Muscle of arm (tissue), 14 donors: ENCODE results near the gene BANF1. TPM values are rescaled to one million over a fixed set of nuclear protein-coding genes. Genes with fewer than 3 reads are reported as not detected.

Experiments used
- DNase-seq: peaks from one replicate; pipeline ENCODE4 v3.0.0-alpha.2; 2013
- long read RNA-seq, 11 donors: transcript quantifications; one replicate each; lab custom pipeline, GENCODE V29; 2026
- polyA plus RNA-seq, 12 donors: library from polyadenylated mRNA; unstranded; fragments of 120-200 nt; gene quantifications; one replicate each; pipeline ENCODE4 v1.2.1, GENCODE V29; 2013; ENCODE audit not compliant: insufficient read length in 12 of 12

The BANF1 gene, protein sequence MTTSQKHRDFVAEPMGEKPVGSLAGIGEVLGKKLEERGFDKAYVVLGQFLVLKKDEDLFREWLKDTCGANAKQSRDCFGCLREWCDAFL
- polyA plus RNA-seq, result 100 to 1,000 TPM in 11 of 12 donors, not detected in 1; 207 to 438 (median 224) TPM
- long read RNA-seq, donor 1, transcript BANF1-201 (3 exons, 1,155 nt), result major isoform, 95 of 127 reads
- long read RNA-seq, donor 1, transcript BANF1-202 (3 exons, 946 nt), result minor isoform, 11 of 127 reads
- long read RNA-seq, donor 1, partial matches to known transcripts, result 16 of 127 reads
- long read RNA-seq, donor 1, other reads (novel, unspliced or antisense), result 0 of 127 reads
- long read RNA-seq, donor 2, transcript BANF1-202 (3 exons, 946 nt), result minor isoform, 19 of 181 reads
- long read RNA-seq, donor 2, transcript BANF1-201 (3 exons, 1,155 nt), result major isoform, 123 of 181 reads
- long read RNA-seq, donor 2, partial matches to known transcripts, result 31 of 181 reads
- long read RNA-seq, donor 2, other reads (novel, unspliced or antisense), result 6 of 181 reads
- long read RNA-seq, donor 3, transcript BANF1-201 (3 exons, 1,155 nt), result major isoform, 57 of 89 reads
- long read RNA-seq, donor 3, transcript BANF1-202 (3 exons, 946 nt), result minor isoform, 7 of 89 reads
- long read RNA-seq, donor 3, partial matches to known transcripts, result 22 of 89 reads
- long read RNA-seq, donor 3, other reads (novel, unspliced or antisense), result 0 of 89 reads
- long read RNA-seq, donor 4, transcript BANF1-201 (3 exons, 1,155 nt), result major isoform, 54 of 77 reads
- long read RNA-seq, donor 4, partial matches to known transcripts, result 16 of 77 reads
- long read RNA-seq, donor 4, other reads (novel, unspliced or antisense), result 0 of 77 reads
- long read RNA-seq, donor 5, result 0 reads
- long read RNA-seq, donor 6, transcript BANF1-202 (3 exons, 946 nt), result minor isoform, 6 of 74 reads
- long read RNA-seq, donor 6, transcript BANF1-201 (3 exons, 1,155 nt), result major isoform, 60 of 74 reads
- long read RNA-seq, donor 6, partial matches to known transcripts, result 7 of 74 reads
- long read RNA-seq, donor 6, other reads (novel, unspliced or antisense), result 0 of 74 reads
- long read RNA-seq, donor 7, transcript BANF1-201 (3 exons, 1,155 nt), result major isoform, 57 of 70 reads
- long read RNA-seq, donor 7, partial matches to known transcripts, result 10 of 70 reads
- long read RNA-seq, donor 7, other reads (novel, unspliced or antisense), result 0 of 70 reads
- long read RNA-seq, donor 8, transcript BANF1-202 (3 exons, 946 nt), result minor isoform, 7 of 178 reads
- long read RNA-seq, donor 8, transcript BANF1-201 (3 exons, 1,155 nt), result major isoform, 155 of 178 reads
- long read RNA-seq, donor 8, partial matches to known transcripts, result 16 of 178 reads
- long read RNA-seq, donor 8, other reads (novel, unspliced or antisense), result 0 of 178 reads
- long read RNA-seq, donor 9, transcript BANF1-201 (3 exons, 1,155 nt), result major isoform, 100 of 133 reads
- long read RNA-seq, donor 9, transcript BANF1-202 (3 exons, 946 nt), result minor isoform, 9 of 133 reads
- long read RNA-seq, donor 9, partial matches to known transcripts, result 19 of 133 reads
- long read RNA-seq, donor 9, other reads (novel, unspliced or antisense), result 0 of 133 reads
- long read RNA-seq, donor 10, transcript BANF1-201 (3 exons, 1,155 nt), result major isoform, 122 of 156 reads
- long read RNA-seq, donor 10, transcript BANF1-202 (3 exons, 946 nt), result minor isoform, 11 of 156 reads
- long read RNA-seq, donor 10, partial matches to known transcripts, result 15 of 156 reads
- long read RNA-seq, donor 10, other reads (novel, unspliced or antisense), result 0 of 156 reads
- long read RNA-seq, donor 11, transcript BANF1-202 (3 exons, 946 nt), result minor isoform, 8 of 185 reads
- long read RNA-seq, donor 11, transcript BANF1-201 (3 exons, 1,155 nt), result major isoform, 139 of 185 reads
- long read RNA-seq, donor 11, partial matches to known transcripts, result 28 of 185 reads
- long read RNA-seq, donor 11, other reads (novel, unspliced or antisense), result 6 of 185 reads

DNA sequence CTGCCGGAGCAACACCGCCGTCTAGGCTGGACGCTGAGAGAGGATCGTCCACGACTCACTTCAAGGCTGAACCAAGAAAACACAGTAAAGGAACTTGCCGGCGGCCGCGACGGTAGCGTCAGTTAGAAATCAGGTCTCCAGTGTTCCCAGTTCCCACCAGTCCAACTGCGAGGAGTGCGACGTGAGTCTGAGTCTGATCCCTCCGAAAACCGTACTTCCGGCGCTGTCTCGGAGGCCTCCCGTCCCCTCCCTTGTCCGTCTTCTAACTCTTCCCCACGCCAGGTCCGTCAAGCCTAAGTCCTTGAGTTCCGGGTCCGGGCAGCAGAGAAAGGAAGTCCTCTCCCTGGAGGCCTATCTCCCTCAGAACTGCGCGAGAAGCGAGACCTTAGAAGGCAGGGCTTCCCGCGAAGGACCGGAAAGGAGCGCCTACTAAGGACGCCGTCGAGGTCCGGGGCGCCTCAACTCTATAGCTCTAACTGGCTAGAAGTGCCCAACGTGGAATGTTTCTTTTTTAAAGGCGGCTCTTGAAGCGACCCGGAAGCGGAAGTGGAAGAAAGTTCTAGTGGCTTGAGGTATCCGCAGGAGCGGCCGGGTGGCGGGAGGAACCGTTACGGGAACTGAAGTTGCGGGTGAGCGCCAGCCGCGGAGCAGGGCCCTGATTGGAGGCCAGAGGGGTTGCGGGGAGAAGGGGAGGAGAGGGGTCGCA, at the start of gene BANF1, which contains the start of gene EIF1AD:
Gene BANF1, plus strand, starts transcription at position 562 of the 706 bp plus-strand sequence. CDS start 748 bp downstream, outside the sequence.
Gene EIF1AD, minus strand, starts transcription at position 216 of the 706 bp plus-strand sequence. CDS start 1,768 bp downstream, outside the sequence.
- DNase-seq, result peak; percentile 99

DNA sequence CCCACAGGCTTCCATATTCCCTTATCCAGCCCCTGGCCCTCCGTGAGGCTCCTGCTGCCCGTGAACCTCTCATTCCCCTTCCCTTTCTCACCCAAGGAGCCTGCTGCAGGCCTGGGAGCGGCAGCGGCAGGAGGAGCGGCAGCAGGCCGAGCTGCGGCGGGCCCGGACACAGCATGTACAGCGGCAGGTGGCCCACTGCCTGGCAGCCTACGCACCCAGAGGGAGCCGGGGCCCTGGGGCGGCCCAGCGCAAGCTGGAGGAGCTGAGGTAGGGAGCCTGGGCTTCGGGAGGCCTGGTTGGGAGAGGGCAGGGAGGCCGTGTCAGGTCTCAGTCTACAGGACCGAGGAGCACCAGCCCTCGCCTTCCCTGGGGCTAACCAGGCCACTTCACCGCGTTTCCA, 48.8 kb upstream of the BANF1 start:
- no peak for DNase-seq

GRCh38 chr11:65954771-65955170, 47.5 kb upstream of the BANF1 start:
- no peak for DNase-seq

GRCh38 chr11:65958291-65958690, 44.0 kb upstream of the BANF1 start:
- no peak for DNase-seq

- no peak for DNase-seq
Measured at GRCh38 chr11:65958774-65959420, 43.4 kb upstream of the BANF1 start.

GRCh38 chr11:65960824-65961266, 41.5 kb upstream of the BANF1 start:
- DNase-seq, result no peak

GRCh38 chr11:65961267-65962140, 40.8 kb upstream of the BANF1 start, which contains the start of gene SART1:
TSS of gene SART1 (plus strand) at chr11:65961734. CDS start at chr11:65961781, 47 bp downstream.
- peak; percentile 98 for DNase-seq

DNA sequence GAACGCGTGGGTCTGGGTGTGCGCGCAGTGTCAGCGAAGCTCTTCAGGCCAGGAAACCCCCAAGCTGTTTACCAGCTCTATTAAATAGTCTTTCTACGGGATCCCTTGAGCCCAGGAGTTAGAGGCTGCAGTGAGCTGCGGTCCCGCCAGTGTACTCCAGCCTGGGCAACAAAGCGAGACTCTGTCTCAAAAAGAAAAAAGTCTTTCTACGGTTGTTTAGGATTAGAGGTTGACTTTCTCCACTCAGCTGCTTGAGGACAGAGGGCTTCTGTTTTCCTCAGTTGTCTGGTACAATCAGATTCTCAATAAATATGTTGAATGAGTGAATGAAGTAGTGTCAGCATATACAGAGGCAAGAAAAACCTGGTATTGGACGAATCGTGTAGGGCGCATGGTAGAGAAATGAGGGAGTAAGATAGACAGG, 40.1 kb upstream of the BANF1 start:
- no peak for DNase-seq

DNA sequence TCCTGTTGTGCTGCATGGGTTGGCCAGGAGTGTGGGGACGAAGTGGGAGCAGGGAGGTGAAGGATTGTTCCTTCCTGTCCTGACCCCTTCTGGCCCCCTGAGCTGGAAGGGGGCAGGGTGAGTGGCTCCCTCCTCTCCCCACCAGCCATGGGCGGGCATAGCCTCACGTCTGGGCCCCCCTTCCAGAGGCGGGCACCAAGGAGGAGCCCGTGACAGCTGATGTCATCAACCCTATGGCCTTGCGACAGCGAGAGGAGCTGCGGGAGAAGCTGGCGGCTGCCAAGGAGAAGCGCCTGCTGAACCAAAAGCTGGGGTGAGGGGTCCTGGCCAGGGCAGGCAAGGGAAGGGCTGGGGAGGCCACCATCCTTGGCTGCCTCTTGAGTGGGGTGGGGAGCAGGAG, 37.4 kb upstream of the BANF1 start:
- DNase-seq, result no peak

DNA sequence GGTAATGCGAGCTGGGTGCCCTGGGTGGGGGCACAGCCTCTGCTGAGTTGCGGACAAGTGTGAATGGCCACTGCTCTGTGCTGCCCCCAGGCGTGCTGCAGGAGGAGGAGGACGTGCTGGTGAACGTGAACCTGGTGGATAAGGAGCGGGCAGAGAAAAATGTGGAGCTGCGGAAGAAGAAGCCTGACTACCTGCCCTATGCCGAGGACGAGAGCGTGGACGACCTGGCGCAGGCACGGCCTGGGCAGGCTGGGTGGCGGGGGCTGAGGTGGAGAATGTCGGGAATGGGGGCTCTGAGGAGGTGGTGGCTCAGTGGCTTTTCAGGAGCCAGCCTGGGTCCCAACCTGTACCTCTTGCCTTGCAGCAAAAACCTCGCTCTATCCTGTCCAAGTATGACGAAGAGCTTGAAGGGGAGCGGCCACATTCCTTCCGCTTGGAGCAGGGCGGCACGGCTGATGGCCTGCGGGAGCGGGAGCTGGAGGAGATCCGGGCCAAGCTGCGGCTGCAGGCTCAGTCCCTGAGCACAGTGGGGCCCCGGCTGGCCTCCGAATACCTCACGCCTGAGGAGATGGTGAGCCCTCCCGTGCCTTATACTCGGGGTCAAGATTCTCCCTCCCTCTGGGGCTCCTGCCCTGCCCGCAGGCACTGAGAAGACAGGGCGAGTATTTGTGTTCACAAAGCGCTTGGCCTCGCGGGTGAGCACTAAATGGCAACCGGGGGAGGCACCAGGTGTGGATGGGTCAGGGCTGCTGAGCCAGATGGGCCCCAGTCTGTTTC, 36.1 kb upstream of the BANF1 start:
- no peak for DNase-seq

GRCh38 chr11:65967329-65967934, 34.9 kb upstream of the BANF1 start:
- DNase-seq, result no peak

DNA sequence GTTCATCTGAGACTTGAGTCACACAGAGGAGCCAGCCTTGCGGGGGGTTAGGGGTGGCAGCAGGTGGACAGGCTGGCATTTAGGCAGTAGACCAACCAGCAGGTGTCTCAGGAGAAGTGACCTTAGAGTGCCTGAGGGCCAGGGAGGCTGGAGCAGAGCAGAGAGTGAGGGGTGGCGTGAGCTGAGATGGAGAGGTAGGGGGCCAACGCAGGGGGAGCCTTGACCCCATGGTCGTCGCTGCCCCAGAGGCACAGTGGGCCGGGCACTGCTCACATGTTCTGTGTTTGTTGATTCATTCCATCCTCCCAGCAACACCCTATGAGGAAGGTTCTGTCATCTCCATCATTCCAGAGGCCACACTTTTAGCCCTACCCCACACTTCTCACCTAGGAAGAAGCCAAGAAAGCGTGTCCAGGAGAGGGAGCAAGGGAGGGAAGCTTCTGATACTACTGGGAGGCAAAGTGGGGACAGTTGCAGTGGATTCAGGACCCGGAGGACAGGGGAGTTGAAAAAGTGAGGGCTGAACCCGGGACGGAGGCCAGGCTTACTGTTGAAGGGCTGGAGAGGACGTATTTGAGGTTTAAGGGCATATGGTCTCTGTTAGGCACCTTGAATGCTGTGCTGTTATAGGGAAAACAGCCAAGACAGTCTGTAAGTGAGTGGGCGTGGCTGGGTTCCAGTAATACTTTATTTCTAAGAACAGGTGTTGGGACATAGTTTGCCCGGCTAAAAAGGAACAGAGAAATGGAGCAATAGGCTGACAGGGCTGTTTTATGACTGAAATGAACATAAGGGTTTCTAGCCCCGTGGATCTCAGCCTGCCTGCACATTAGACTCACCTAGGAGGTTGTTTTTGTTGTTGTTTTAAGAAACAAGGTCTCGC, 33.5 kb upstream of the BANF1 start:
- DNase-seq, result no peak

DNA sequence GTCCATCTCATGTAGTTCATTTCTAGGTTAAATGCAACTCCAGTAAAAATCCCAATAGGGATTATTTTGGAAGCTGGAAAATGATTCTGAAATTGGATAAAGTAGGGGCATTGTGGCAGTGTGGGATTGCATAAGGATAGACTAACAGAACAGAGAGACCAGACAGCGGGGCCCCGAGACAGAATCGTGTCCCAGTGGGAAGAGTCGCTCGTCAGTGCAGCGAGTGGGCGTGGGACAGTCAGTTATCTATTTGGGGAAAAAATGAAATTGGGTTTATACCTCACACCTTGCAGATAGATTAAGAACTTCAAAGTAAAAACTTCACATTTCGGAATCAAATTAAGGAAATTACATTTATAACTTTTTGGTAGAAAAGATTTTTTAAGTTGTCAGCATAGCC, 30.2 kb upstream of the BANF1 start:
- no peak for DNase-seq

GRCh38 chr11:65973439-65974110, 28.7 kb upstream of the BANF1 start:
- no peak for DNase-seq

GRCh38 chr11:65975771-65976170, 26.5 kb upstream of the BANF1 start:
- DNase-seq, result no peak
